SW480 (cell line): ENCODE measurements around the gene VTI1A.

Experiments used
- DNase-seq: peaks from one replicate; pipeline ENCODE4 v3.0.0-alpha.2; 2016; ENCODE audit warnings: low spot score

The VTI1A gene

GRCh38 chr10:112785089-112785488, 338.1 kb downstream of the VTI1A start:
- no peak for DNase-seq

GRCh38 chr10:112789248-112789647, 342.2 kb downstream of the VTI1A start:
- DNase-seq = no peak

GRCh38 chr10:112790030-112790429, 343.0 kb downstream of the VTI1A start:
- DNase-seq = no peak

- DNase-seq = no peak
Measured at GRCh38 chr10:112790921-112791320, 343.9 kb downstream of the VTI1A start.

GRCh38 chr10:112791447-112791846, 344.4 kb downstream of the VTI1A start:
- no peak for DNase-seq

- no peak for DNase-seq
Measured at GRCh38 chr10:112792487-112793201, 345.6 kb downstream of the VTI1A start.

GRCh38 chr10:112793202-112793921, 346.3 kb downstream of the VTI1A start:
- no peak for DNase-seq

- no peak for DNase-seq
Measured at GRCh38 chr10:112794201-112794600, 347.2 kb downstream of the VTI1A start.

- DNase-seq = no peak
Measured at GRCh38 chr10:112795067-112795466, 348.1 kb downstream of the VTI1A start.

- DNase-seq = no peak
Measured at GRCh38 chr10:112797197-112797596, 350.2 kb downstream of the VTI1A start.

GRCh38 chr10:112797855-112798254, 350.8 kb downstream of the VTI1A start:
- DNase-seq = no peak

- no peak for DNase-seq
Measured at GRCh38 chr10:112799038-112799437, 352.0 kb downstream of the VTI1A start.

- no peak for DNase-seq
Measured at GRCh38 chr10:112799726-112800510, 352.9 kb downstream of the VTI1A start.

- DNase-seq = no peak
Measured at GRCh38 chr10:112801004-112801403, 354.0 kb downstream of the VTI1A start.

- DNase-seq = no peak
Measured at GRCh38 chr10:112801748-112802147, 354.7 kb downstream of the VTI1A start.

- DNase-seq = no peak
Measured at GRCh38 chr10:112802411-112803022, 355.5 kb downstream of the VTI1A start.

- no peak for DNase-seq
Measured at GRCh38 chr10:112803961-112804401, 357.0 kb downstream of the VTI1A start.

- DNase-seq = no peak
Measured at GRCh38 chr10:112805254-112805590, 358.2 kb downstream of the VTI1A start.

GRCh38 chr10:112805701-112806100, 358.7 kb downstream of the VTI1A start:
- DNase-seq = no peak

- DNase-seq = no peak
Measured at GRCh38 chr10:112807013-112807412, 360.0 kb downstream of the VTI1A start.

- DNase-seq = no peak
Measured at GRCh38 chr10:112809736-112810135, 362.7 kb downstream of the VTI1A start.

GRCh38 chr10:112810711-112811151, 363.7 kb downstream of the VTI1A start:
- no peak for DNase-seq
